HAP-1 (cell line): ENCODE measurements around the gene RABGAP1L.

Experiments
- DNase-seq, 2 experiments: peaks; one replicate each; pipeline ENCODE4 v3.0.0-alpha.2; 2016 to 2020; ENCODE audit warnings: low spot score in 2 of 2
- H3K27me3 ChIP-seq: fragments of 250-450 bp; sonication (Bioruptor Pico); 2 replicates; pipeline ENCODE4 v1.5.1; 2020; ENCODE audit warnings: low read depth, mild to moderate bottlenecking, moderate library complexity
- H3K36me3 ChIP-seq: fragments of 250-450 bp; sonication (Bioruptor Pico); replicated peaks from 2 replicates; pipeline ENCODE4 v1.5.1; 2020; ENCODE audit warnings: mild to moderate bottlenecking
- H3K4me1 ChIP-seq: fragments of 250-450 bp; sonication (Bioruptor Pico); 2 replicates; pipeline ENCODE4 v1.5.1; 2020; ENCODE audit warnings: mild to moderate bottlenecking
- H3K4me3 ChIP-seq: fragments of 250-450 bp; sonication (Bioruptor Pico); 2 replicates; pipeline ENCODE4 v1.5.1; 2020; ENCODE audit warnings: mild to moderate bottlenecking, moderate library complexity
- H3K9me3 ChIP-seq: fragments of 250-450 bp; sonication (Bioruptor Pico); 2 replicates; pipeline ENCODE4 v1.5.1; 2020; ENCODE audit warnings: mild to moderate bottlenecking, moderate library complexity
- in situ Hi-C: fragments of 300-500 bp; cut with MboI; formaldehyde crosslinking; loops from 3 replicates; pipeline ENCODE4 v1.14.3; 2020; ENCODE audit warnings: low sequenced_read_pairs, inconsistent platforms, mixed read lengths

RABGAP1L gene

DNA sequence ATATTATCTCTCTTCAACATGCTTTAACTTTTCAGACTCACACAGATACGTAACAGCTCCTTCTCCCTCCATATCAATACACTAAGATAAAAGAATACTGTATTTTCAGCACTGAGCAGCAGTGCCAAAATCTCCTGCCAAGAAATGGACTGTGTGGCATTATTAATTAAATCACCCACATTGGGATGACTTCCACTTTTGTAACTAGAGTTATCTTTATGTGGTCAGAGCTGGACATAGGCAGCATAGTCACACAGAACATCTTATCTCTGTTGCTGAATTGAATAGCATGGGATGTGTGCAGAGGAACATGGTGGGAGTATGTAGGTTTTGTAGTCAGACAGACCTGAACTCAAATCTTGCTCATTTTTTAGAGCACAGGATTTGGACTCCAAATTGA is 799.1 kb downstream of the RABGAP1L start:
- no peaks in the 10 kb centered on the region for H3K4me1 ChIP-seq
- no peaks in the 10 kb centered on the region; the same call in 1 of the 2 replicates for H3K27me3 ChIP-seq
- no peaks in the 10 kb centered on the region for H3K36me3 ChIP-seq
- no peaks in the 10 kb centered on the region for H3K9me3 ChIP-seq
- no peak for DNase-seq
- in situ Hi-C loops, result no loop called here
- H3K4me3 ChIP-seq, result no peak overlapping the region

DNA sequence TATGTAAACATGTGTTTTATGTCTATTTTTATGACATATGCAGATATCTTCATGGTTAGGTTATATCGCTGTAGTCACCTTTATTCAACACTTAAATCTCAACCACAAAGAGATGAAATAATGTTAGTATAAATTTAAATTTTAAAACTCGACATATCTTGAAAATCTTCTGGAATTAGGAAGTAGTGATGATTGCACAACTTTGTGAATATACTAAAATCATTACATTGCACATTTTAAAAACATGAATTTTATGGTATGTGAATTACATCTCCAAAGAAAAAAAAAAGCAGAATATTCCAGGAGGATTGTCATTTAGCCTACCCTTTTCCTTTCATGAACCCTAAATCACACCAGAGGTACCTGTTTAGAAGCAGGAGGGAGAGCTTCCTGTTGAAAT is 801.0 kb downstream of the RABGAP1L start:
- no peak for DNase-seq
- Histone ChIP-seq H3K4me1 (no peaks in the 10 kb centered on the region), H3K4me3 (no peak overlapping the region), H3K36me3 (no peaks in the 10 kb centered on the region), H3K27me3 (no peaks in the 10 kb centered on the region; the same call in 1 of the 2 replicates), H3K9me3 (no peaks in the 10 kb centered on the region)
- in situ Hi-C loops, result no loop called here

DNA sequence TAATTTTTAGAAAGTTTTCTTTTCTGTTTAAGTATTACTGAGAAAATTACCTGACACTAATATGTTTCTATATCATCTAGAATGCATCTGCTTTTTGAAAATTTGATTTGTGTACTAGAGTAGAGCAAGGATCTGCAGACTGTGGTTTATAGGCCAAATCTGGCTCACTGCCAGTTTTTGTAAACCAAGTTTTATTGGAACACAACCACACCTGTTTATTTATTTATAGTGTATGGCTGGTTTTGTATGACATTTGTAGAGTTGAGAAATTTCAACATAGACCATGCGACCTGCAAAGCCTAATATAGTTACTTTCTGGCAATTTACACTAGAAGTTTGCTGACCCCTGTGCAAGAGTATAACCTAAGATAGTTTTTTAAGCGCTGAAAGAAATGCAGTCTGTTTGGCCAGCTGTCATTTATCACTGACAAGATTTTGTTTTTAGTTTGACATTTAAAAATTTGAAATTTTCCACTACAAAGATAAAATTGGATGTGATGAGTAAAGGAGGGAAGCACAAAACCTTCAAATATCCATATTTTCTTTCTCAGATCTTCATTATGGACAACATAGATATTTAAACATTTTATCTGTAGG is 804.3 kb downstream of the RABGAP1L start:
- DNase-seq, result no peak
- Histone ChIP-seq H3K36me3 (no peaks in the 10 kb centered on the region), H3K27me3 (no peaks in the 10 kb centered on the region), H3K4me1 (no peaks in the 10 kb centered on the region), H3K9me3 (no peaks in the 10 kb centered on the region), H3K4me3 (no peak overlapping the region)
- in situ Hi-C loops, result no loop called here

DNA sequence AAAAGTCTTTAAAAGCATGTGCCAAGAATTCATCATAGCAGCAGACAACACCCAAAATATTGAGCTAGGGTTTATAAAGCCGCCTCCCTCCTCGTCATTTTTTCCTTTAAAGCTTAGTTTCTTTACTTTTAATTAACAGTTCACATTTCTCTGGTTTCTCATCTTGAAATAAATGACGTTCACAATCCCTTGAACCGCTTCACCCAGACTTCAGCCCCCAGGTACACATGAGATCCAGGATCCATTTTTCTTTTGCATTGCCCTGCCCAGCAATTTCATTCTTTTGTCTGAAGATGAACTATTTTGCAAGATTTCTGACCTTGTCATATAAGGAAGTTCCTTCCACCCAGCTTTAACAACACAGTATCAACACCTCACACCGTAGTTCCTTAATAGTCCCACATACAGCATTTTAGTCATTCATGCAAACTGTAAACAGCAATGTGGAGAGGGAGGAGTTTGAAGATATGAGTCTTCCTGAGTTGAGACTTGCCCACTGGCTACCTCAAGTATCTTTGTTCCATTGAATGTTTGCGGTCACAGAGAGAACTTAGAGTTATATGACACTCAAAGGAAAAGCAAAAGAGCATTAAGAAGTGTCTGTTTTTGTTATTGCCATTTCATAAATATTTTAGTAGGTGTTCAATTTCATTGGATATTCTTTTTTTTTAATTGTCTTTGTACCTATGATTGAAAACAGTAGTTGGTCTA is 805.1 kb downstream of the RABGAP1L start:
- Histone ChIP-seq H3K27me3 (no peaks in the 10 kb centered on the region), H3K9me3 (no peaks in the 10 kb centered on the region), H3K4me3 (no peak overlapping the region), H3K4me1 (no peaks in the 10 kb centered on the region), H3K36me3 (no peaks in the 10 kb centered on the region)
- in situ Hi-C loops, result no loop called here
- DNase-seq, result no peak

DNA sequence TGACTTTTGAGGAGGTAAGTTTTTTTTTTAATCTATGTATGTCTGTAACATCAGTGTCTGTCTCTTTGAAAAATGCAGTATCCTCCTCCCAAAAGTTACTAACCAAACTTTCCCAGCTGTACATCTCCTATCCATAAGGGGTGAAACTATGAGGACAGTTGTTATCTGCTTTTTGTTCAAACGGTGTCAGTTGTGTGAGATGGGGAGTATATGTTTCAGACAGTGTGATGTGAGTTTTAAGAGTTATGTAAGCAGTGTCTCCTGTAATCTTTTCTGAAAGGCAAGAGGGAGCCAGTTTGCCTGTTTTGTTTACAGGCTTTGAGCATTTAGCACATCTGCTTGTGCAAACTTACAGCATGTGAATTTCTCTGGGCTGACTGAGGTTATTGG is 805.6 kb downstream of the RABGAP1L start:
- no peaks in the 10 kb centered on the region for H3K4me1 ChIP-seq
- no peaks in the 10 kb centered on the region for H3K9me3 ChIP-seq
- no peaks in the 10 kb centered on the region for H3K36me3 ChIP-seq
- no peaks in the 10 kb centered on the region for H3K27me3 ChIP-seq
- DNase-seq, result no peak
- H3K4me3 ChIP-seq, result no peak overlapping the region
- in situ Hi-C loops, result no loop called here

DNA sequence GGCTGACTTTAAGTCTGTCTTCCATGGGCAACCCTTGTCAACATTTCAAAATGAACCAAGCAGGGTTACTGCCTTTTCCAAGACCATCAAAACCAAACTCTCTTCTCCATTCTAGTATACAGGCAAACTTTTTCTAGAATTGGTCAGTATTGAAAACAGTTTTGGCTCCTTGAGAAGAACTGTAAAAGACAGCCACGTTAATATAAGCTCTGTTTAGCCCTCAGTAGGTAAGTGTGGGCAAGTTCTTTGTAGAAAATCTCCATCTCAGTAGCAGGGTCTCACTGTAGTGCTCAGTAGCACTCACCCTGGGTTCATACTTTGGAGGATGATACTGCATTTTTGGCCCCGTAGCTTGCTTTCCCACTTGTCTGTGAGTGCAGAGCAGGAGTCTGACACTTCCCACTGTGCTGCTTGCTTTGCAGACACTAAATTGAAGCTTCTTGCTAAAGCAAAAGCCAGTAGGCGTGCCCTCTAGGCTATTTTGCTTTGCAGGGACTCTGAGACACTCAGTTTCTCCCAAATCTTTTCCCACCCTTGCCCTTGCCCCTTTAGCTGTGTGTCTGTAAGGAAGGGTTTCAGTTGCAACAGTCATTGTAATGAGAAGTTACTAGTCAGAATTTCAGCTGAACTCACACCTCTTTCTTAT is 806.2 kb downstream of the RABGAP1L start:
- in situ Hi-C loops, result no loop called here
- Histone ChIP-seq H3K27me3 (no peaks in the 10 kb centered on the region), H3K9me3 (no peaks in the 10 kb centered on the region), H3K4me1 (no peaks in the 10 kb centered on the region), H3K36me3 (no peaks in the 10 kb centered on the region), H3K4me3 (no peak overlapping the region)
- no peak for DNase-seq

DNA sequence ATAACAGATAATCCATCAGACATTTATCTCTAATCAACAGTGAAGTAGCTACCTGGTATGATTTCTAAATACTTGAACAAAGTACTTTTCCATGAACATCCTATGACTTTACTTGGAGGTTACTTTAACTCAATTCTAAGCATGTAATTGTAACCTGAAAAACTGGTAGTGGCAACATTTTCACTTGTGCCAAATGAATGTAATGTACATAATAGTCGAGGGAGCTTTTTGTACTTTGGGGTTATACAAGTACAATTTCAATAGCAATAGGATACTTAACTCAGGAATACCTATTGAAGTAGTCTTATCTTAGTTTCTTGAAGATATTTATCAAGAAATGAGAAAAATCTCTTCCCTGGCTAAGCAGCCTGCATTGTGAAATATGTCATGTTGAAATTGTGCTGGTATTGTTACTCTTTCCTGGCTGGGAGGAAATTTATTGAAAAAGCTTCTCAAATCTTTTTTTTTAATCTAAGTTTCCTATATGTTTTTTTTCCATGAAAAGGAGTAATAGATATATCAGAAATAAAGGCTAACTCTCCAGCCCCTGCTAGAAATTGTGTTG is 806.8 kb downstream of the RABGAP1L start:
- Histone ChIP-seq H3K9me3 (no peaks in the 10 kb centered on the region), H3K36me3 (no peaks in the 10 kb centered on the region), H3K4me3 (no peak overlapping the region), H3K27me3 (no peaks in the 10 kb centered on the region), H3K4me1 (no peaks in the 10 kb centered on the region)
- no peak for DNase-seq
- in situ Hi-C loops, result no loop called here

DNA sequence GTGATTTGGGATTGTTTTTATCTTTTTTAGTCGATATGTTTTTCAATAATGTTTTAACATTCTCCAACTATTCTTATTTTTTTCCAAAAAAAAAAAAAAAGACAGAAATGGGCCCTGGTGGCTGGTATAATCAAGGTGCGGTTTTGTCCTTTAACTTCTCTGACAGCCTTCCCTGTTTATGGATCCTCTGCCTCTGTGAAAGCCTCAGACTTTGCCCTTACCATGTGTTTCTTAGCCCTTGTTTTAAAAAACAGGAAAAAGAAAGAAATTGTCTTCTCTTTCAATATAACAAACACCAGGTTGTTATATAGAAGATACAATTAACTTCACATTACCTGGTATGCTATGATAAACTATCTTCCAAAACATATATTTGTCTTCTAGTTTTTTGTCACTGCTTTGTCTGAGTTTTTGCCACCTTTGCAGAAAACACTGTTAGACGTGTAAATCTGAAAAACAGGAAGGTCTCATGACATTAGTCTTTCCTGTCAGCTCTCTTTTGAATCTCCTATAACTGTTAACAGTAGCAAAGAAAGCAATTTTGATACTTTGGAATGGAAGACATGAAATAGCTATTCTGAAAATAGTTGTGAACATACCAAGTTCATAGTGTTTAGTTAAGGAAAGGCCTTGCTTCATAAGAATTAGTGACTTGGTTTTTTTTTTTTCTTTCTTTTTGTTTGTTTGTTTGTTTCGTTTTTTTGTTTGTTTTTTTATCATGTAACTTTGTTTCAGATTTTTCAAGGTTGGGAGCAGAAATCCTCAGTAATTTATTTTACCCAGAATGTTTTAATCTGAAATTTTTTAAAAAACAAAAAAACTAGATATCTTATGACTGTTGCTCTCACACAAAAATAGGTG is 808.8 kb downstream of the RABGAP1L start:
- Histone ChIP-seq H3K9me3 (no peaks in the 10 kb centered on the region), H3K36me3 (no peaks in the 10 kb centered on the region), H3K4me3 (no peak overlapping the region), H3K4me1 (no peaks in the 10 kb centered on the region), H3K27me3 (no peaks in the 10 kb centered on the region)
- no peak for DNase-seq
- in situ Hi-C loops, result no loop called here

DNA sequence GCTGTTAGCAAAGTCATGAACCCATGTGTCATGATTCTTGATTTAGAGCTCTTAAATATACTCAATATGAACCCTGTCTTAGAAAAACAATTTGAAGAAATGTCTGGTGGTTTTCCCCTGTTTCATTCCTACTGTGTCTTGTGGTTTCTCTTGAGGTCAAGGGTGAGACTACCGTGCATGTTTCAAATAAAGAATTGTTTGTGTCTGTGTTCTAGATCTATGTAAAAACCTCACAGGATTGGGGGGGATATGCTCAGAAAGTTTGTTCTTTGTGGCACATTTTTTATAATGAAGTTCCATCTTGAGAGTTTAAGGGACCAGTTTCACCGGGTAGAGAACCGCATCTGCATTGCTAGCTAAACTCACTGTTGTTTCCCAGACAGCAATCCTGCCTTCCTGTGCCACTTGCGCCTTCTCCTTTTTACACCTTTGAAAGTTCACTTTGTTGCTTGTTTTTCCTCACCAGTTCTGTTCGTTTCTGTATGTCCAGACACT is 809.5 kb downstream of the RABGAP1L start:
- H3K27me3 ChIP-seq, result no peaks in the 10 kb centered on the region
- in situ Hi-C loops, result no loop called here
- H3K4me1 ChIP-seq, result no peaks in the 10 kb centered on the region
- H3K4me3 ChIP-seq, result no peak overlapping the region
- no peaks in the 10 kb centered on the region for H3K36me3 ChIP-seq
- H3K9me3 ChIP-seq, result no peaks in the 10 kb centered on the region
- DNase-seq, result no peak

DNA sequence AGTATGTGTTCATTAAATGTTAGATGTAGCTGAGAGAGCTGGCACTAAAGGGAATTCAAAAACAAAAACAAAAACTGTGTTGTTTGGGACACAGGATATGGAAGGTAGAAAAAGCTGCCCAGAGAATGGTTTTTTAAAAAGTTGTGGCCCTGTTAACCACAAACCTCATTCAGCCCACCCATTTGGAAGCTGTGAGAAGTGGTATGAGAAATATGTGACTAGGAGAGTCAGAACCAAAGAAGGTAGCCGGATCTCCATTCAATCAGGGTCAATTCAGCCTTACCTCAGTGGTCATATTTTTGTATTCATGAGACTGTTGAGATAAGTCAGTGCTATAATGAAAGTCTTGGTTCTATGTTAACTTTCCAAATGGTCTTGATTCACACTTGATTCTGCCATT is 810.7 kb downstream of the RABGAP1L start:
- Histone ChIP-seq H3K9me3 (no peaks in the 10 kb centered on the region), H3K27me3 (no peaks in the 10 kb centered on the region), H3K4me1 (no peaks in the 10 kb centered on the region), H3K36me3 (no peaks in the 10 kb centered on the region), H3K4me3 (no peak overlapping the region)
- DNase-seq, result no peak
- in situ Hi-C loops, result no loop called here

DNA sequence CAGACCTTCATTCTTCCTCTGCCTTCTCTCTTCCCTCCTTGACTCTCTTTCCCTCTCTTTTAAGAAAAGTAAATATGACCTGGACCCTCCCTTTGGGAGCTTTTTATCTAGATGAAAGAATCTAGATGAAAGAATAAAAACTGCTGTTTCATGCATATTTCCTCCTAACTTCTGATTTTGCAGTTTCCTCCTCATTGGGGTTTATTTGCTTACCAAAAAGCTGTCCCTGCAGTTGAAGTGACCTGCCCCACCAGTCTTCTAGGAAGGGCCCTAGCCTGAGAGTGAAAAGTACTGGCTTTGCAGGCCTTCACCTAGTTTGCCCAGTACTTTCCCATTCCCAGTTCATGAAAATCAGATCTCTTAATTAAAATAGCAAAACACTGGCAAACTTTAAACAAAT is 812.1 kb downstream of the RABGAP1L start:
- in situ Hi-C loops, result no loop called here
- Histone ChIP-seq H3K9me3 (no peaks in the 10 kb centered on the region), H3K4me3 (no peak overlapping the region), H3K36me3 (no peaks in the 10 kb centered on the region), H3K4me1 (no peaks in the 10 kb centered on the region), H3K27me3 (no peaks in the 10 kb centered on the region)
- no peak for DNase-seq

DNA sequence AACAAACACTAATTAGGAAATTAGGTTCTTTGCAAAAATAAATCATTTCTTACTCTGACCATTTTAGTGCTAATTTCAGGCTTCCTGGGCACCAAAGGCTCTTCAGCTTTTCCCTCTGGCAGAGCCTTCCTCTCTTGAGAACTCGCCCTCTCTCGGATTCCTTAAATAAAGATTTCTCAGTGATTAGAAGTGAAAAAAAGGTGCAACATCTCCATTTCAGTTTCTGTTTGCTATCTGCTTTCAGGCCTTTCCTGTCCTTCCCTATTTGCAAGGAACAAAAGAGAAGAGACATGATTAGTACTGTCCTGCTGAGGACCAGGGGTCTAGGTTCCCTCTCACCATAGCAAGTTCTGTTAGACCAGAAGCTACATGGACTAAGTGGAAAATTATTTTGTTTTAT is 812.6 kb downstream of the RABGAP1L start:
- H3K9me3 ChIP-seq, result no peaks in the 10 kb centered on the region
- H3K4me1 ChIP-seq, result no peaks in the 10 kb centered on the region
- H3K36me3 ChIP-seq, result no peaks in the 10 kb centered on the region
- DNase-seq, result no peak
- no peaks in the 10 kb centered on the region for H3K27me3 ChIP-seq
- in situ Hi-C loops, result no loop called here
- no peak overlapping the region for H3K4me3 ChIP-seq

DNA sequence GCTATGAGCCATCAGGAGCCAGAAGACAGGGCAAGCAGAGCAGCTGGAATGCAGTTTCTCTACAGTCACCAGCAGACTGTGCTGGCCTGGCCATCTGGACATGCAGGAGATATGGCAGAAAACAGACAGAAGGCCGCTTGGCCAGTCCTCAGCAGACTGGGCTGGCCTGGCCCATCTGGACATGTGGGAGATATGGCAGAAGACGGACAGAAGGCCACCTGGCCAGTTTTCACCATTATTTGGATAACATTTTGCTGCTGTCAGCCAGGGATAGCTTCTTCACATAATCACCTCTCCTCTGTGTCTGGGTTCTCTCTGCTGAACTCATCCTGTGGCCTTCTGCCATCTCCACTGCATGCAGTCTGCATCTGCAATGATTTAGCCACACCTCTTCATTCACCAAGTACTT is 815.4 kb downstream of the RABGAP1L start:
- Histone ChIP-seq H3K4me3 (no peak overlapping the region), H3K36me3 (no peaks in the 10 kb centered on the region), H3K27me3 (no peaks in the 10 kb centered on the region), H3K4me1 (no peaks in the 10 kb centered on the region), H3K9me3 (no peaks in the 10 kb centered on the region)
- in situ Hi-C loops, result loop anchor here (25.0 kb wide), 1 partner anchor 712 kb away; no protein-coding TSS in a partner anchor
- DNase-seq, result no peak
